BLaER1 treated with 17β-estradiol and CSF1 and Interleukin-3, amounts not matched to agents 10 nM and 100 nM (cell line): ENCODE data around the gene AGAP1.

Source experiments
- H3K27ac ChIP-seq, 11 experiments: shearing (Covaris generic); formaldehyde crosslinking; 2 replicates each; pipeline ENCODE4 v1.8.1; 2022
- H3K27me3 ChIP-seq, 11 experiments: shearing (Covaris generic); formaldehyde crosslinking; 2 replicates each; pipeline ENCODE4 v1.8.1; 2022
- H3K36me3 ChIP-seq, 11 experiments: shearing (Covaris generic); formaldehyde crosslinking; 2 replicates each; pipeline ENCODE4 v1.8.1; 2022
- H3K4me1 ChIP-seq, 10 experiments: shearing (Covaris generic); formaldehyde crosslinking; 2 replicates each; pipeline ENCODE4 v1.8.1; 2022
- H3K4me2 ChIP-seq, 11 experiments: shearing (Covaris generic); formaldehyde crosslinking; 2 replicates each; pipeline ENCODE4 v1.8.1; 2022
- H3K4me3 ChIP-seq, 10 experiments: shearing (Covaris generic); formaldehyde crosslinking; 2 replicates each; pipeline ENCODE4 v1.8.1; 2022
- H3K9ac ChIP-seq, 11 experiments: shearing (Covaris generic); formaldehyde crosslinking; 2 replicates each; pipeline ENCODE4 v1.8.1; 2022
- H3K9me3 ChIP-seq, 11 experiments: shearing (Covaris generic); formaldehyde crosslinking; replicated peaks in 1 of 11; 2 replicates each; pipeline ENCODE4 v1.8.1; 2022
- H4K20me1 ChIP-seq, 11 experiments: shearing (Covaris generic); formaldehyde crosslinking; 2 replicates each; pipeline ENCODE4 v1.8.1; 2022
- Cebpa-rat ChIP-seq, 11 experiments: shearing (Covaris generic); IDR thresholded peaks; 2 replicates each; pipeline ENCODE4 v1.8.1; 2022

The AGAP1 gene

GRCh38 chr2:236162882-236163470, 669.1 kb downstream of the AGAP1 start:
- Histone ChIP-seq H3K4me2 (peak overlapping the region in 9 of 11 experiments; percentile 59 to 85 (median 68); a peak in 13 of 22 replicates), H3K9me3 (no peaks in the 10 kb centered on the region), H3K27ac (no peak overlapping the region), H3K36me3 (no peaks in the 10 kb centered on the region), H4K20me1 (peaks cover 0 to 88% (median 67%) of the 10 kb centered on the region in 11 experiments; a peak in 19 of 22 replicates), H3K4me1 (peaks cover 35 to 51% (median 43%) of the 10 kb centered on the region in 10 experiments), H3K4me3 (peak overlapping the region in 6 of 10 experiments; percentile 6 to 63 (median 44); a peak in 7 of 20 replicates), H3K27me3 (peaks cover 100% of the 10 kb centered on the region in 11 experiments), H3K9ac (no peak overlapping the region)
- TF ChIP-seq Cebpa-rat (IDR thresholded peaks at IDR 0.05), result no peak

- peaks cover 0 to 4% (median 0%) of the 10 kb centered on the region in 11 experiments; a peak in 8 of 22 replicates for H3K9me3 ChIP-seq
- no peak for TF ChIP-seq Cebpa-rat (IDR thresholded peaks at IDR 0.05)
- peaks cover 42 to 57% (median 50%) of the 10 kb centered on the region in 10 experiments for H3K4me1 ChIP-seq
- H3K4me3 ChIP-seq, result peak overlapping the region in 9 of 10 experiments; percentile 30 to 63 (median 46); a peak in 15 of 20 replicates
- no peak overlapping the region for H3K27ac ChIP-seq
- no peak overlapping the region for H3K9ac ChIP-seq
- peaks cover 100% of the 10 kb centered on the region in 11 experiments for H3K27me3 ChIP-seq
- H3K4me2 ChIP-seq, result peak overlapping the region; percentile 59 to 85 (median 68)
- peaks cover 0 to 95% (median 73%) of the 10 kb centered on the region in 11 experiments; a peak in 19 of 22 replicates for H4K20me1 ChIP-seq
- no peaks in the 10 kb centered on the region for H3K36me3 ChIP-seq
These were observed 669.8 kb downstream of the AGAP1 start for GRCh38 chr2:236163471-236164200.

GRCh38 chr2:236164201-236164924, 670.5 kb downstream of the AGAP1 start:
- peak overlapping the region; percentile 8 to 63 (median 44); a peak in 18 of 20 replicates for H3K4me3 ChIP-seq

GRCh38 chr2:236164925-236165841, 671.3 kb downstream of the AGAP1 start:
- H3K9me3 ChIP-seq, result peaks cover 5 to 18% (median 12%) of the 10 kb centered on the region in 11 experiments; a peak in 18 of 22 replicates
- peaks cover 100% of the 10 kb centered on the region in 11 experiments for H3K27me3 ChIP-seq
- H3K9ac ChIP-seq, result no peak overlapping the region

More at GRCh38 chr2:236164201-236164924, 670.5 kb downstream of the AGAP1 start:
- Histone ChIP-seq H3K4me2 (peak overlapping the region; percentile 59 to 85 (median 68)), H3K36me3 (no peaks in the 10 kb centered on the region), H3K27ac (no peak overlapping the region), H4K20me1 (peaks cover 0 to 95% (median 80%) of the 10 kb centered on the region in 11 experiments; a peak in 19 of 22 replicates), H3K9me3 (peaks cover 0 to 11% (median 4%) of the 10 kb centered on the region in 11 experiments; a peak in 18 of 22 replicates), H3K27me3 (peaks cover 100% of the 10 kb centered on the region in 11 experiments), H3K4me1 (peaks cover 44 to 59% (median 52%) of the 10 kb centered on the region in 10 experiments), H3K9ac (no peak overlapping the region)
- no peak for TF ChIP-seq Cebpa-rat (IDR thresholded peaks at IDR 0.05)

GRCh38 chr2:236165842-236166795, 672.3 kb downstream of the AGAP1 start:
- Histone ChIP-seq H3K27me3 (peaks cover 100% of the 10 kb centered on the region in 11 experiments), H3K9ac (no peak overlapping the region), H3K4me1 (peaks cover 44 to 59% (median 52%) of the 10 kb centered on the region in 10 experiments), H4K20me1 (peaks cover 0 to 100% (median 96%) of the 10 kb centered on the region in 11 experiments; a peak in 19 of 22 replicates), H3K4me3 (peak overlapping the region; percentile 50 to 69 (median 55); a peak in 15 of 20 replicates), H3K4me2 (peak overlapping the region; percentile 86 to 98 (median 95)), H3K9me3 (peaks cover 5 to 25% (median 12%) of the 10 kb centered on the region in 11 experiments; a peak in 18 of 22 replicates), H3K27ac (no peak overlapping the region), H3K36me3 (no peaks in the 10 kb centered on the region)
- no peak for TF ChIP-seq Cebpa-rat (IDR thresholded peaks at IDR 0.05)

More at GRCh38 chr2:236164925-236165841, 671.3 kb downstream of the AGAP1 start:
- Histone ChIP-seq H3K36me3 (no peaks in the 10 kb centered on the region), H3K4me3 (peak overlapping the region in 3 of 10 experiments; percentile 46 to 63 (median 51); a peak in 5 of 20 replicates), H3K27ac (no peak overlapping the region), H4K20me1 (peaks cover 0 to 98% (median 88%) of the 10 kb centered on the region in 11 experiments; a peak in 19 of 22 replicates), H3K4me2 (peak overlapping the region in 10 of 11 experiments; percentile 59 to 85 (median 69); a peak in 14 of 22 replicates), H3K4me1 (peaks cover 44 to 59% (median 52%) of the 10 kb centered on the region in 10 experiments)
- TF ChIP-seq Cebpa-rat (IDR thresholded peaks at IDR 0.05), result no peak

- no peak overlapping the region for H3K27ac ChIP-seq
- peak overlapping the region in 1 of 11 experiments; percentile 26; a peak in 2 of 22 replicates for H3K9ac ChIP-seq
- peaks cover 5 to 32% (median 18%) of the 10 kb centered on the region in 11 experiments; a peak in 18 of 22 replicates for H3K9me3 ChIP-seq
- peaks cover 44 to 57% (median 51%) of the 10 kb centered on the region in 10 experiments for H3K4me1 ChIP-seq
- peaks cover 0 to 100% (median 97%) of the 10 kb centered on the region in 11 experiments; a peak in 19 of 22 replicates for H4K20me1 ChIP-seq
- H3K4me2 ChIP-seq, result peak overlapping the region; percentile 86 to 98 (median 95)
- H3K36me3 ChIP-seq, result no peaks in the 10 kb centered on the region
- peak overlapping the region; percentile 50 to 69 (median 55) for H3K4me3 ChIP-seq
- no peak for TF ChIP-seq Cebpa-rat (IDR thresholded peaks at IDR 0.05)
- H3K27me3 ChIP-seq, result peaks cover 100% of the 10 kb centered on the region in 11 experiments
These were observed 673.0 kb downstream of the AGAP1 start for GRCh38 chr2:236166796-236167296.
